Measurements from ENCODE around the gene LGALS7.

DNA sequence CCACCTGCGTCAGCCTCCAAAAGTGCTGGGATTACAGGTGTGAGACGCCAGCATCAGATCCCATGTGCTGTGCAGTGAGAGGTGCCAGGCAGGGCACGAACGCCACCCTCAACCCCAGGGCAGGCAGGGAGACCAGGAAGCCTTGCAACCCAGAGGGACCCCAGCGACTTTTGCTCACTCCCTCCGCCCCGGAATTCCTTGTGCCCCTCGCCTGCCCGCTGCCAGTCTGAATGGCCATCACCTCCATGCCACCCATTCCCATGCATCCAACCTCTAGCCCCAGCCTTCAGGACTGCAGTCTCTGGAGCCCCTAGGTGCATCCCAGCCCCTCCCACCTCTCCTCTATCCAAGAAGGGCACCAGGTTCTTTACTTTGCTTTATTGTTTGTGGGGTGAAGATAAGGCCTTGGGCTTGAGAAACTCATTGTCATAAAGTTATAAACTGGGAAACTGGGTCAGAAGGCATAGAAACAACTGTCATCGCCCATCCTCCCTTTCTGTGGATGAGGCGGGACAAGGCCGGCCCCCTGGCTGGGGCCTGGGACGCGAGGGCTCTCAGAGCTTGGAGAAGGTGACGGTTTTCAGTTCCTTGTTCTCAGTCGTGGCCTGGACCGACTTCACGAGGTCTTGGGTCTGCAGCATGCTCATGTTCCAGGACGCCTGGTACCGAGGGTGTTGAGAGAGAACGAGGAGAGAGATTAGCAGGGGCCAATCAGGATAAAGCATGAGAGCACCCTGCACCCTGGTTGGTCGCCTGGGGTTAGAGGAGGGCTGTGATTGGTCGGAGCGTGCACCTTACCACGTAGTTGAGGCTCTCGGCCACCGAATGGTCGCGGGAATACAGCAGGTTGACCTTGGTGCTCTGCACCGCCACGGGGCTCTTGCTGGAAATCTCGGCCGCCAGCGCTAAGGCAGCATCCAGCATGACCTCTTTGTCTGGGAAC, 42.0 kb upstream of the LGALS7 start:
- TF ChIP-seq, protein P1, sequence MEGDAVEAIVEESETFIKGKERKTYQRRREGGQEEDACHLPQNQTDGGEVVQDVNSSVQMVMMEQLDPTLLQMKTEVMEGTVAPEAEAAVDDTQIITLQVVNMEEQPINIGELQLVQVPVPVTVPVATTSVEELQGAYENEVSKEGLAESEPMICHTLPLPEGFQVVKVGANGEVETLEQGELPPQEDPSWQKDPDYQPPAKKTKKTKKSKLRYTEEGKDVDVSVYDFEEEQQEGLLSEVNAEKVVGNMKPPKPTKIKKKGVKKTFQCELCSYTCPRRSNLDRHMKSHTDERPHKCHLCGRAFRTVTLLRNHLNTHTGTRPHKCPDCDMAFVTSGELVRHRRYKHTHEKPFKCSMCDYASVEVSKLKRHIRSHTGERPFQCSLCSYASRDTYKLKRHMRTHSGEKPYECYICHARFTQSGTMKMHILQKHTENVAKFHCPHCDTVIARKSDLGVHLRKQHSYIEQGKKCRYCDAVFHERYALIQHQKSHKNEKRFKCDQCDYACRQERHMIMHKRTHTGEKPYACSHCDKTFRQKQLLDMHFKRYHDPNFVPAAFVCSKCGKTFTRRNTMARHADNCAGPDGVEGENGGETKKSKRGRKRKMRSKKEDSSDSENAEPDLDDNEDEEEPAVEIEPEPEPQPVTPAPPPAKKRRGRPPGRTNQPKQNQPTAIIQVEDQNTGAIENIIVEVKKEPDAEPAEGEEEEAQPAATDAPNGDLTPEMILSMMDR (IDR thresholded peaks at IDR 0.05; ENCODE audit: low read length): no peak
- TF ChIP-seq EZH2 (IDR thresholded peaks at IDR 0.05; ENCODE audit: borderline replicate concordance, low read length): no peak

Data from OCI-LY1 (cell line).